ENCODE results near the gene VWA2.

DNA sequence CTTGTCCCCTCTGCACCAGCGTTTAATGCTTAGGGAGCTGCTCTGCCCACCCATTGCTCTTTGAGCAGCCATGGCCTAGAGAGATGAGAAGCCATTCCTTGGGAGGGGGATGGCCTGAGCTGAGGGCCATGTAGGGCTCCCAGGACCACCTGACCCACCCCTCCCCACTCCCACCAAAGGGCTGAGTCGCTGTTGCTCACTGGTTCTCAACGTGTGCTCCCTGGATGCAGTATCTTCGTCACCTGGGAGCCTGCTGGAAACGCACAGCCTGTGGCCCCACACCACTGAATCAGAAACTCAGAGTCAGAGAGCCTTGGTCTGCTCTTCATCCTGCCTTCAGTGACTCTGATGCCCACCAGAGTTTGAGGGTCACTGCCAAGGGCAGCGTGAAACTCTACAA, 37.0 kb downstream of the VWA2 start:
- TF ChIP-seq, protein P1, sequence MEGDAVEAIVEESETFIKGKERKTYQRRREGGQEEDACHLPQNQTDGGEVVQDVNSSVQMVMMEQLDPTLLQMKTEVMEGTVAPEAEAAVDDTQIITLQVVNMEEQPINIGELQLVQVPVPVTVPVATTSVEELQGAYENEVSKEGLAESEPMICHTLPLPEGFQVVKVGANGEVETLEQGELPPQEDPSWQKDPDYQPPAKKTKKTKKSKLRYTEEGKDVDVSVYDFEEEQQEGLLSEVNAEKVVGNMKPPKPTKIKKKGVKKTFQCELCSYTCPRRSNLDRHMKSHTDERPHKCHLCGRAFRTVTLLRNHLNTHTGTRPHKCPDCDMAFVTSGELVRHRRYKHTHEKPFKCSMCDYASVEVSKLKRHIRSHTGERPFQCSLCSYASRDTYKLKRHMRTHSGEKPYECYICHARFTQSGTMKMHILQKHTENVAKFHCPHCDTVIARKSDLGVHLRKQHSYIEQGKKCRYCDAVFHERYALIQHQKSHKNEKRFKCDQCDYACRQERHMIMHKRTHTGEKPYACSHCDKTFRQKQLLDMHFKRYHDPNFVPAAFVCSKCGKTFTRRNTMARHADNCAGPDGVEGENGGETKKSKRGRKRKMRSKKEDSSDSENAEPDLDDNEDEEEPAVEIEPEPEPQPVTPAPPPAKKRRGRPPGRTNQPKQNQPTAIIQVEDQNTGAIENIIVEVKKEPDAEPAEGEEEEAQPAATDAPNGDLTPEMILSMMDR (IDR thresholded peaks at IDR 0.05; ENCODE audit: low read length) = no peak
- TF ChIP-seq EZH2 (optimal IDR thresholded peaks at IDR 0.05; ENCODE audit: low read depth, low read length) = no peak

All from MM.1S (cell line).